ENCODE data around the gene MPHOSPH9.

DNA sequence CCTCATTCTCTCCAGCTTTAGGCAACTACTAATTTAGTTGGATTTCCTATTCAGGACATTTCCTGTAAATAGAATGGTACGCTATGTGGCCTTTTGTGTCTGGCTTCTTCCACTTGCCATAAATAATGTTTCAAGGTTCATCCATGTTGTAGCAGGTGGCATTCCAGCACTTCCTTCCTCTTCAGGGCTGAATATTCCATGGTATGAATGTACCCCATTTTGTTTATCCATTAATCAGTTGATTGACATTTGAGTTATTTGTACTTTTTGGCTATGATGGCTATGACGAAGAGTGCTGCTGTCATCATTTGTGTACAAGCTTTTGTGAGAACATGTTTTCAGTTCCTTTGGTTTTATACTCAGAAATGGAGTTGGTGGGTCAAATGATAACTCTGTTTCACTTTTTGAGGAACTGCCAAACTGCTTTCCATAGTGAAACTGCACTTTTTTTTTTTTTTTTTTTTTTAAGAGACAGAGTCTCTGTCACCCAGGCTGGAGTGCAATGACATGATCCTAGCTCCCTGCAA is 45.2 kb upstream of the MPHOSPH9 start:
- TF ChIP-seq POLR2AphosphoS5 (IDR thresholded peaks at IDR 0.05; ENCODE audit: low read depth, low read length) (no peak), SIN3A (IDR thresholded peaks at IDR 0.05; ENCODE audit: borderline replicate concordance, insufficient read depth, low read length) (no peak)

Data from PFSK-1 (cell line).